Kidney (tissue), 14 donors: ENCODE results near the gene BAD. TPM values are rescaled to one million over a fixed set of nuclear protein-coding genes. Genes with fewer than 3 reads are reported as not detected.
A peak's percentile ranks its signal among the peaks of the same experiment; 100 is the strongest.
"Not testable (repeated sequence)": the region's sequence is repeated elsewhere in the genome, so short reads cannot be mapped to it uniquely, and the experiment has no call there.

ENCODE experiments used
- DNase-seq, 5 donors: peaks; one replicate each; pipeline ENCODE4 v3.0.0-alpha.2; 2013 to 2020
- FAIRE-seq: peaks from 2 replicates; lab custom pipeline; 2012; peaks lifted over from hg19 to GRCh38; lab: Jason Lieb, UNC
- H3K27ac ChIP-seq, 2 donors: one replicate each; pipeline ENCODE4 v1.7.0; 2013; ENCODE audit warnings: low read depth in 2 of 2, low read length in 2 of 2, inconsistent platforms in 1 of 2
- H3K27me3 ChIP-seq: one replicate; pipeline ENCODE4 v1.7.1; 2013; ENCODE audit warnings: low read length, inconsistent platforms; ENCODE audit not compliant: control insufficient read depth, insufficient read depth
- H3K36me3 ChIP-seq, 3 donors: one replicate each; pipeline versions ENCODE4 v1.7.0 to v1.7.1; 2013; ENCODE audit warnings: low read length in 3 of 3, control low read depth in 1 of 3, inconsistent platforms in 1 of 3; ENCODE audit not compliant: insufficient read depth in 3 of 3, control insufficient read depth in 2 of 3
- H3K4me1 ChIP-seq, 3 donors: one replicate each; pipeline versions ENCODE4 v1.7.0 to v1.7.1; 2013; ENCODE audit warnings: low read length in 3 of 3, inconsistent platforms in 1 of 3, low read depth in 1 of 3; ENCODE audit not compliant: control insufficient read depth in 2 of 3, insufficient read depth in 2 of 3
- H3K4me3 ChIP-seq, 3 donors: one replicate each; pipeline versions ENCODE4 v1.7.0 to v1.8.1; 2013; ENCODE audit warnings: low read length in 3 of 3, control low read depth in 1 of 3, inconsistent platforms in 1 of 3
- H3K9ac ChIP-seq, 3 donors: one replicate each; pipeline versions ENCODE4 v1.7.0 to v1.7.1; 2013; ENCODE audit warnings: low read length in 3 of 3, control low read depth in 1 of 3, inconsistent platforms in 1 of 3
- H3K9me3 ChIP-seq, 3 donors: one replicate each; pipeline versions ENCODE4 v1.7.0 to v1.7.1; 2013; ENCODE audit warnings: low read length in 3 of 3, control low read depth in 1 of 3, inconsistent platforms in 1 of 3; ENCODE audit not compliant: control insufficient read depth in 2 of 3, insufficient read depth in 1 of 3
- CTCF ChIP-seq: IDR thresholded peaks from 3 replicates; pipeline ENCODE4 v1.5.1; 2012; ENCODE audit warnings: mild to moderate bottlenecking, moderate library complexity, borderline replicate concordance; ENCODE audit not compliant: insufficient read depth; ENCODE audit errors: extremely low read depth
- intact Hi-C: fragments of 100-400 bp; cut with DNase I; formaldehyde crosslinking; loops from one replicate; pipeline ENCODE4 v1.11.1; 2022
- polyA plus RNA-seq: library from polyadenylated mRNA; stranded (reverse); fragments of 350-450 nt; fragmentation: Illumina TruSeq; extraction: RNeasy Lipid Tissue Mini Kit (QIAGEN cat#74804); gene quantifications from one replicate; pipeline ENCODE4 v1.2.3, GENCODE V29; 2014; ENCODE audit warnings: low read depth, low replicate concordance; ENCODE audit not compliant: insufficient read depth
- total RNA-seq: library from RNA; stranded (reverse); fragmentation: NEBNext Ultra II Directional; extraction: Animal tissue kit (Norgen Biotek cat#: 25700); gene quantifications from one replicate; pipeline ENCODE4 v1.2.1, GENCODE V29; 2021
- donor health status: control.
- donor health status: control.
- donor health status: control.
- donor health status: control.
- donor health status: control.
- donor health status: DM: yes; HTN: yes; CAD: no.
- donor health status: Normal renal cell carcinoma (clear cell type).

Gene BAD
- total and polyA plus RNA-seq, 2 donors from 2014 or later, result 59.8 to 157 TPM

GRCh38 chr11:64247729-64248531 lies 36.5 kb downstream of the BAD start:
- H3K4me3 ChIP-seq, result peak overlapping the region in 2 of 3 donors; percentile 18 to 97
- DNase-seq (no peak), FAIRE-seq (no peak)
- intact Hi-C loops, result no loop called here
- H3K36me3 ChIP-seq, result peaks cover 0 to 9% (median 4%) of the 10 kb centered on the region in 3 donors
- no peak for TF ChIP-seq CTCF
- peaks cover 0 to 39% (median 5%) of the 10 kb centered on the region in 3 donors for H3K4me1 ChIP-seq
- no peaks in the 10 kb centered on the region for H3K27me3 ChIP-seq
- no peaks in the 10 kb centered on the region for H3K9me3 ChIP-seq
- H3K9ac ChIP-seq, result peak overlapping the region in 1 of 3 donors; percentile 48
- H3K27ac ChIP-seq, result peak overlapping the region; percentile 89 to 91

- peak within 1 kb of the TSS; percentile 20 to 88 (median 65) for H3K9ac ChIP-seq
- intact Hi-C loops, result no loop called here
- H3K36me3 ChIP-seq, result peaks cover 0 to 9% (median 4%) of the 10 kb centered on the region in 3 donors
- DNase-seq (peak; percentile 88 to 96 (median 94)), FAIRE-seq (no peak)
- H3K4me3 ChIP-seq, result peak within 1 kb of the TSS; percentile 75 to 97 (median 81)
- H3K27me3 ChIP-seq, result no peaks in the 10 kb centered on the region
- H3K9me3 ChIP-seq, result no peaks in the 10 kb centered on the region
- peak within 1 kb of the TSS; percentile 89 to 91 for H3K27ac ChIP-seq
- peaks cover 0 to 39% (median 6%) of the 10 kb centered on the region in 3 donors for H3K4me1 ChIP-seq
- peak; percentile 12 for TF ChIP-seq CTCF
Measured at GRCh38 chr11:64246871-64247728, 37.4 kb downstream of the BAD start, which contains the start of gene PPP1R14B. PPP1R14B (minus strand) TSS chr11:64246943; CDS start chr11:64246673, 270 bp downstream.

- H3K27ac ChIP-seq, intact Hi-C loops, H3K36me3 ChIP-seq, DNase-seq, H3K9ac ChIP-seq, H3K27me3 ChIP-seq, FAIRE-seq, H3K9me3 ChIP-seq, H3K4me3 ChIP-seq: not testable (repeated sequence)
- peaks cover 0 to 34% (median 3%) of the 10 kb centered on the region in 3 donors for H3K4me1 ChIP-seq
Measured at GRCh38 chr11:64246621-64246870, 37.9 kb downstream of the BAD start.
